Effector CD4-positive, alpha-beta T cell (primary cell): Measurements from ENCODE around the gene MRPS22.

Experiments
- DNase-seq: peaks from one replicate; pipeline ENCODE4 v3.0.0-alpha.2; 2020
- total RNA-seq: gene quantifications from one replicate; lab custom pipeline; 2026; lab: John Stamatoyannopoulos, UW

MRPS22 gene
- total RNA-seq, result 59.3 reads per million, percentile 72 among the genes with 10 or more reads in this experiment

DNA sequence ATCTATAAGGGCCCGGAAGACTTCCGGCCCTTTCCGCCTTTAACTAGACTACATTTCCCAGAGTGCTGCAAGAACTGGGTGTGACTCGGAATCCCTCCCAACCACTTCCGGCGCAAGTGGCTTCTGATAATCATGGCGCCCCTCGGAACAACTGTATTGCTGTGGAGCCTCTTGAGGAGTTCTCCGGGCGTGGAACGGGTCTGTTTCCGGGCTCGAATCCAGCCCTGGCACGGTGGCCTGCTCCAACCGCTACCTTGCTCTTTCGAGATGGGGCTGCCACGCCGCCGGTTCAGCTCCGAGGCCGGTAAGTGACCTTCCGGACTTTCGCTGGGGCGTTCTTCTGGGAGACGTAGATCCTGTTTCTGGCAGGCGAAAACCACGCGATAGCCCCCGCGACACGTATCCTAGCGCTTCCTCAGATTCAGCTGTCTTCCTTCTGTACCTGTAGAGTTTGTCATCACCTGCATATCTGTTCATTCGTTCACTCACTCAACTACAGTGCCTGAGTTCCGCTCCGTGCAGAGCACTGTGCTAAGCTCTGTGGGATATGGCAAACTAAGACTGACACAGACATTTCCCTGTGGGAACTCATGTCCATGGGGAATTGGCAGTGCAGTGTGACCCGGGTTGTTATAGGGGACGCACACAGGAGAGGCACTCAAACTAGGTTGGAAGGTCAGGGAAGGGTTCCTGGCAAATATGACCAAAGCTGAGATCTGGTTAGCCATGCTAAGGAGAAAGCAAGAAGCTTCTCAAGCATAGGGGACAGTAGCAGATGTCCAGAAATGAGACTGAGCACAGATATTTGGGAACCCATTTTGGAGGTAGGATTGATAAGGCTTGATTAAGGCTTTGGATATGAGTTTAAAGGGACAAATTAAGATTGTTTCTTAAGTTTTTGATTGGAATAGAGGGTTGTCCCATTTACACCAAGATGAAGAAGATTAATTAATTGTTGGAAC, at the start of gene MRPS22:
TSS of gene MRPS22 (plus strand) at position 126 of the 962 bp plus-strand sequence. CDS start at position 133, 7 bp downstream.
- peak; percentile 77 for DNase-seq

DNA sequence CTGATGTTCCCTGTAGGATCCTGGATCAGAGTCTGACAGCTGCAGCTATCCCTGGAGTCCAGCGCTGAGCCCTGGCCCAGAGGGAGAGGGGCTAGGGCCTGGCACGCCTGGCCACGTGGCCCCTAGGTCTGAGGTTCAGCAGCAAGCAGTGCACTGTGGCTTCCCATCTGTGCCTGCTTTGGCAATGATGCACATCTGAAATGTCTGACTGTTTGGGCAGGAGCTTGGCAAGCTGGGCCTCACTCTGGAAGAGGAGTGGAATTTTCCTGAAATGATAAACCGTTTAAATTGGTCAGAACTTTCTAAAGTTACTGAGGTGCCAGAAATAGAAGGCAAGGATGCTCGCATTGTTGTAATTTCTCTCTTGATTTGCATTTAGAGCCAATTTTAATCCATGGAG, 48.8 kb upstream of the MRPS22 start:
- DNase-seq, result no peak

DNA sequence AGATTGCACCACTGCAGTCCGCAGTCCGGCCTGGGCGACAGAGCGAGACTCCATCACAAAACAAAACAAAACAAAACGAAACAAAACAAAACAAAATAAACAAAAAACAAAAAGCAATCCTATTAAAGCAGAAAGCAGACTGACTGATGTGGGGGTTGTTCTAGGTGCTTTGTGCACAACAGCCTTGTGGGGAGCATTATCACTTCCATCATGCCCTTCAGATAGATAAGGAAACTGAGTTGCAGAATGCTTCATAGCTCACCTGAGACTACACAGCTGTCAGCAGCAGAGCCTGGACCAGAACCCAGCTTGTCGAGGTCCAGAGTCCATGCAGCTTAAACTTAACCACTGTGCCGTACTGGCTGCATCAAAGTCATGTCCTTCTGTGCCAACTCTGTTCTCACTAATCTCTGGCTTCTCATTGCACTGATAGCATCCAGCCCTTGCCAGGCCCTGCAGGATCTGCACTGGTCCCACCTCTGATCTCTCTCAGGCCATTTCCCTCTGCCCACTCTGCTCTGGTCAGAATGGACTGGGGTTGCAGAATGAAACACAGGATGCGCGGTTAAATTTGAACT, 47.6 kb upstream of the MRPS22 start:
- DNase-seq, result no peak

DNA sequence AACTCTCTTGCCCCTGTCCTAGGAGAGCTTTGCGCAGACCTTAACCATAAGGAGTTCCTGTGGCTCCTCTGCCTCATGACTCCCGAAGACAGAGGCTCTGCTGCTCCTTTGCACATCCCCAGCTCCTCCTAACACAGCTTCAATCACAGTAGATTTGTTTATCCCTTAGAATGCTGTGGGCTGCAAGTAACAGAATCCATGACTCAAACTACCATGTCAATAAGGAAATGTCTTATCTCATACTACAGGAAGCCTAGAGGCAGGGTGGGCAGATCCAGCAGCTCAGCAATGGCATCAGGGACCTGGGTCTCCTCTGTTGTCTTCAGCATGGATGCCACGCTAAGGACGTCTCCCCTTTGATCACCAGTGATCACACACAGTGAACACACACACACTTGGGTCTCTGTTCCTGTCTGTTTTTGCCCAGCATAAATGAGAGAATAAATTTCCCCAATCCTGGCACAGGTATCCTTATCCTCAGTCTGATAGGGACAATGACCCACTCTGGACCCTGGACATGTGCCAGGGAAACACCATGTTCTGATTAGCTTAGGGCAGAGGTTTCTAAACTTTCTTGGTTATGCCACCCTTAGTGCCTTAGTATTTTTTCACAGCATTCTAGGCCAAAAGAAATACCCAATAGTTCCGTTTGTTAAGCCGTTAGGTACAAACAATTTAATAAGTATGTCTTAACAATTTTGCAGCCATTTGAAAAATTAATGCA, 46.1 kb upstream of the MRPS22 start:
- no peak for DNase-seq

DNA sequence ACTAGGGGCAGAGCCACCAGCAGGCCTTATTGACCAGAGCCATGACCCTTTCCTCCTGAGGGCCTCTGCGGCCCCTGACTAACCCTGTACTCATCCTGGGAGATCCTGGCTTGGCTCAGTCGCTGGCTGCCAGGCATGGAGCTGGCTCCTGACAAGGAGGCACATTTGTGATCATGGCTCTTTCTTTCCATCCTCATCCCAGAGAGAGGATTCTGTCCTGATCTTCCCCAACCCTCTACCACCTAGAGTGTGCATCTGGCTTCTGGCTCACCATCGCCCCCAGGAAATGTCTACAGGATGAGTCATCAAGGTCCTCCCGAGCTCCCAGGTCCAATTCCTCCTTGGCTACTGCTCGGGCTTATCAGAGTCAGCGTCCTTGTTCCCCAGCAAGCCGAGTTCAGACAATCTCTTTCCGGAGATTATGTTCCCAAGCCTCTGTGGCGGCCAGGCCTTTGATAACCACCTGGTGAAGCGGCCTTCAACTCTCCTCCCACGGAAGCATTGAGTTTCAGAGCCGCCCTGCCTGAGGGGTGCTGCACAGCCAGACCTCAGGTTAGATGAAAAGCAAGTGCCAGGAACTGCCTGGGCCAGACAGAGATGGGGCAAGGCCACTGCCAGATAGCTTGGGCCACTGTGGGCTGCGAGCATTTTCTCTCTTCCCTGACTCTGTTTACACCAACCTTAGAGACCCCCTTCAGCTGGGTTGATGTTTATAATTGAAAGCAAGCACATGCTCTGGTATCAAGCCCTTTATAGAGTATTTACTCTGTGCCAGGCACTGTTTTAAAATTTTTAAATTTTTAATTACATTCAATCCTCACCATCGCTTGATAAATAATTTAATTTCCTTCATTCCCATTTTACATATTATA, 44.3 kb upstream of the MRPS22 start:
- no peak for DNase-seq

DNA sequence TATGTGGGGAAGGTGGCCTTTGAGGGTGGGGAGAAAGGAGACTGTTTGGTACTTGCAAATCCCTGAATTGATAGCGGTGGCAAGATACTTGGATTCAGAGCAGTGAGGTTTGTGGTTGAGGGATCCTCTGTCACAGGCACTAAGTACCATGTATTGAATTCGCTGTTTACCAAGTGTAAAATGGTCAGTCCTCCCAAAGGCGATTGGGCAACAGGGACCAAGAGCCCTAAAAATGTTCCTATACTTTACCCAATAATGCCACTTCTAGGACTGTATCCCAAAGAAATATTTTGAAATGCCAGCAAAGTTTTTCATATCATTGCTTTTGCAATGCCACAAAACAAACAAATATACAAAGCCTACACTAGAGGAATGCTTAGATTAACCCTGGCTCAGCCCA, 43.4 kb upstream of the MRPS22 start:
- DNase-seq, result no peak

DNA sequence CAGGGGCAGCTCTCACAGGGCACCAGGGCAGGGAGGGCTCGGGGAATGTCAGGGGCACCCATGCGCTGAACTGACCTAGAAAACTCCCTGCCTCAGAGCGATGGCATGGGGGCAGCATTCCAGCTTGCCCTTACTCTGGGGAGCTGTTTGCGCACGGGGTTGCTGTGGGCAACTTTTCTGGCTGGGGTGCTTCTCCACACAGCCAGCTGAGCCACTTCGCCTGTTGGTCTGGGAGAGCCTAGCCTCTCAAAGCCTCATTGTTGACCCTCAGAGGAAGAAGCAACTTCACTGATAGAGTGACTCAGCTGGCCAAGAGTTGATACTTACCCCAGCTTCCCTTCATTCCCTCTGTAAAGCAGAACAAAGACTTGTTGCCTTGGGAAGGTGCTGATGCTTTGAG, 42.6 kb upstream of the MRPS22 start:
- DNase-seq, result no peak

DNA sequence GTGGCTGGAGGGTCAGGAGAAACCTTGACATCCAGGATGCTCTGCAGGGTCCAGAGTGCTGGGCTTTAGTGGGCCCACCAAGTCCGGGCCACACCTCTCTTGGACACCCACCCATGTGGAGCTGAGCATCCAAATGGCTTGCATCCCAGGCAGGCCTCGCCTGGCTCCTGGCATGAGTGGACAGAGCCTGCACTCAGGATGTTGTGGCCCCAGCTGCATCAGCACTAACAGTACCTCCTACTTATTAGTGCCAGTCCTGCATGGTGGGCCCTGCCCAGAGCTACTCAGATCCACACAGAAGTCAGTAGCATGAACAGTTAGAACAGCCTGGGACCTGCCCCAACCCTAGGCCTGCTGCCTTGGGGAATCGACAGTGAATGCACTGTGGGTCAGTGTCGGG, 42.2 kb upstream of the MRPS22 start:
- no peak for DNase-seq

DNA sequence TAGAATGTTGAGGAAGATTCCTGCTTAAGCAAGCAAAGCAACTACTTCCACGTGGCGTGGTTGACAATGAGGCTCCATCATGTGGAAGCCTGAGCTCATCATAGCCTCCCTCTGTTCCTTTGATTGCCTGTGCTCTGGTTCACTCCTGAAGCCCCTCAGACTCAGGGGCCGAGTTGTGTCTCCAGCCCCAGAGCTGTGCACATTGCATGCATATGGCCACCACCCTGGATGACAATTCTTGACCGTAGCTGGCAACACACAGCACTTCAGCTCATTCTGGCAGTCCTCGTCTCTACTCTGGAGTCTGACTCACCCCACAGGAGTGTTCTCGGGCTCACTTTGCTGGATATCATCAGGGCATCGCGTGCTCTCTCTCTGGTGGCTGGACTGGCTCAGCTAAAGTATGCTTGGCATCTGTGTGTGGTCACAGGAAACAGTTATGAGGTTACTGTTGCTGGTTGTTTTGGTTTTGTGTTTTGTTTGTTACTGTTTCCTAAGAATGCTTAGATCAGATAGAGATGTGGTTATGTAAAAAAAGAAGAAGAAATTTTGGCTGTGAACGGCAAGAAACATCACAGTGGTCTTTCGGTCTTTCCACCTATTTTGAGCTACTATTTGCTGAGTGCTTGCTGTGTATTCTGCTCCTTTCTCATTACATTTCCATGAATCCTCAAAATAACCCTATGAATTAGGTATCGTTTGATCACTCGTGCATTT, 41.6 kb upstream of the MRPS22 start:
- DNase-seq, result no peak

DNA sequence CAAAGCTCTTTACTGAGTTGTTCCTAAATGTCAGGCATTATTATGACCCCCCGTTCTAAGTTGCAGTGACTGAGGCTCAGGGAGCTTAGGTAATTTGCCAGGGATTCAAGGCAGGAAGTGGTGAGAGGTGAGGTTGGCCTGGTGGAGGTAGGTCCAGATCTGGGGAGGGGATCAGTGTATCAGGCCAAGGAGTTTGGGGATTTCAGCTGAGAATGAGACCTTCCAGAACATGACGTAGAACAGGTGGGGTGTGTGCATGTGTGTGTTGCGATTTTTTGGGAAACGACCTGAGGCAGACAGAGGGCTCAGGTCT, 41.1 kb upstream of the MRPS22 start:
- DNase-seq, result no peak

DNA sequence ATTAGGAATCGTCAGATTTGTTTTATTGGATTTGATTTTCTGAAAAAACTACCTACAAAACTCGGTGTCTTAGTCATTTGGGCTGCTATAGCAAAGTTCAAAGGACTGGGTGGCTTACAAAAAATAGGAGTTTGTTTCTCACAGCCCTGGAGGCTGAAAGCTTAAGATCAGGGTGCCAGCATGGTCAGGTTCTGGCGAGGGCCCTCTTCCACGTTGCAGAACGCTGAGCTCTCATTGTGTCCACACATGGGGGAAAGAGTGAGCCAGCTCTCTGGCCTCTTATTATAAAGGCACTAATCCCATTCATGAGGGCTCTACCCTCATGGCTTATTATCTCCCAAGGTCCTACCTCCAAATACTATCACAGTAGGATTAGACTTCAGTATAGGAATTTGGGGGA, 40.6 kb upstream of the MRPS22 start:
- DNase-seq, result no peak

DNA sequence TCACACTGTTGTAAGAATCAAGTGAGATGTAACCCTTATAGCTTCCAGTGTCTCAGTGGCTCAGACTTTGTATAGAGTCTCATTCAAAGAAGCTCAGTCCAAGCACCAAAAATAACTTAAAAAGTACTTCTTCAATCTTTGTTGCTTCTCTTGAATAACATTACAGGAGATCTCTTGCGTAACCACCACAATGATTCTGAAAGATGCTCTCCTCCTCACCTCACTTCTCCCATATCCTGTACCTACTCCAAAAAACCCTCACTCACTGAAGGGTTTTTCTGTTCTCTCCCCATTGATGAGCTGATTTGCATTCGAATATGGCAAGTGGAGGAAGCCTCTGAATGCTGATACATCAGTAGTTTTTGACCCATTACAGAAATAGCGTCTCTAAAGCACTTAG, 39.4 kb upstream of the MRPS22 start:
- no peak for DNase-seq

DNA sequence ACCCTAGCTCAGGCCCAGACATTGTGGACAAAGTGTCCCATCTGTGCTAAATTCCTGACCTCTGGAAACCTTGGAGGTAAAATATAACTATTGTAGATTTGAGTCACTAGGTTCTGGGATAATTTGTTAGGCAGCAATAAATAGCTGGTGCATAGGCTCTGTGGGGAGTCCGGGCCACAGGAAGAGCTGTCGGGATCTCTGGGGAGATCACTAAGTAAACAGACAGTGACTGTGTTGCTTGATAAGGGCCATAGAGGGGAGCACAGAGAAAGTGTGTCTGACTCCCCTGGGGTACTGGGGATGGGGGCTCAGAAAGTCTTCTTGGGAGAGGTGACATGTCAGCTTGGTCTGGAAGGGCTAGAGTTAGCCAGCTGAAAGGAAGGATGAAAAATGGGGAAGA, 37.7 kb upstream of the MRPS22 start:
- DNase-seq, result no peak

DNA sequence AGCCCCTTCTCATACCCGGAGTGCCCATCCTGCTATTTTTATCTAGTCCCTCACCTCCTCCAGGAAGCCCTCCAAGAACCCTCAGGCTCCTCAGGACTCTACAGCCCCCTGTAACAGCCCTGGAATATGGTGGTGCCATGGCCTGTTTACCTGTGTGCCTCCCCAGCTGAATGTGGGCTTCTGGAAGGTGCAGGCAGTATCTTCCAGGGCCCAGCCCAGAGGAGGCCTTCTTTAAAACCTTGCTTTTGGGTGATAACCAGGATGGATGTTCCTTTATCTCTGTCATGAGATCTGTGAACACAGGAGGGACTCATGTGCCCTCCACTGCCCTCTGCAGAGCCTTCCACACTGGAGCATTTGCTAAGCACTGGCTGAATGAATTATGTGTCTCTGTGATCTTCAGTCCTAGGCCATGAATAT, 36.7 kb upstream of the MRPS22 start:
- DNase-seq, result no peak

DNA sequence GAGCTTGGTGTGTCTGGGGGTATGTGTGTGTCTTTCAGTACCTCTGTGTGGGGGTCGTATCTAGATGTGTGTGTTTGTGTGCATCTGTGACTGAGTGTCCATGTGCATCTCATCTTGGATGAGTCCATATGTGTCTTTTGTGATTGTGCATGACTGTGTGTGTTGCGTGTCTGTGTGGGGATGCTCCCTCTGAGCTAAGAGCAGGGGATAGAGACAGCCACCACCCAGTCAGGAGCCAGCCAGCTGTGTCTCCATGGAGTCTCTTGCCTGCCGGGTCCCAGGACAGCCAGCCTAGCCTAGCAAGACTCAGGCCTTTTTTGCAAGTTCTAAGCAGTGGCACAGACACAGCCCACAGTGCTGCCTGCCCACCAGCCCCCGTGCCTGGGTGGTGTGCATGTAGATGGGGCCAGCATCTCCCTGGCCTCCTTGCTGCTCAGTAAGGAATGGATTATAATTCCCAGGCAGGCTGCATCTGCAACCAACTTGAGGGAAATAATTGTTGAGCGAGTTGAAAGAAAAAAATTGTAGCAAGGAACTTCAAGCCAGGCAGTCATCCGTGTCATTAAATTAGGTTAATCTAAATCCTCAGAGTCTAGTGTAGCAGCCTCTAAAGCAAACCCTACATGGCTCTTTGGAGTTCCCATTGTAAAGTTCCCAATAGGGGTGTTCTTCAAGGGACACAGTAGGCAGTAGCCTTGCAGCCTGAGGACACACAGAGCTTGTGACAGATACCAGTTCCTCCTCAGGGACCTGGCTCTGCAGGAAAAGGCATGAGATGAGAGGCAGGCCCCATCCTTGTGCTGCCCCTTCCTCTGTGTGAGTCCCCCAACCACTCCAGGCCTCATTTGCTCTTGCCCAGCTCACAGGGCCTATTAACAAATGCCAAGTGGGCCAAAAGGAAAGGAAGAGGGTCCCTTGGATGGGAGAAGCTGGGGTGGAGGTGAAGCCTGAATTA, 35.9 kb upstream of the MRPS22 start:
- no peak for DNase-seq

DNA sequence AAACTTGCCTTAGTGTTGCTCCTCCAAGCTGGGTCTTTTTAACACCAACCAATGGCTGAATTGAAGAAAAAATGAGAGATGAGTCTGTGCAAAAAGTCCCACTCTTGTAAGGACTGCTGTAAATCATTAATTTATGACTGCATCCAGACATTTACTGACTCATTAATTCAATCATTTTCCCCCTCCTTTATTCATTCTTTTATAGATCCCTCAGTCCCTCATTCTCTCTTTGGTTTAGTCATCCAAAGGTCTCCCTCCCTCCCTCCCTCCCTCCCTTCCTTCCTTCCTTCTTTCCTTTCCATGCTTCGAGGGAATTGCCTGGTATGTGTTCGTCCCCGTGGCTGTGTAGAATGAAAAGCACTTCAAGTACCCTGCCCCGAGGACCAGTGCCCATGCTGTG, 35.3 kb upstream of the MRPS22 start:
- no peak for DNase-seq

DNA sequence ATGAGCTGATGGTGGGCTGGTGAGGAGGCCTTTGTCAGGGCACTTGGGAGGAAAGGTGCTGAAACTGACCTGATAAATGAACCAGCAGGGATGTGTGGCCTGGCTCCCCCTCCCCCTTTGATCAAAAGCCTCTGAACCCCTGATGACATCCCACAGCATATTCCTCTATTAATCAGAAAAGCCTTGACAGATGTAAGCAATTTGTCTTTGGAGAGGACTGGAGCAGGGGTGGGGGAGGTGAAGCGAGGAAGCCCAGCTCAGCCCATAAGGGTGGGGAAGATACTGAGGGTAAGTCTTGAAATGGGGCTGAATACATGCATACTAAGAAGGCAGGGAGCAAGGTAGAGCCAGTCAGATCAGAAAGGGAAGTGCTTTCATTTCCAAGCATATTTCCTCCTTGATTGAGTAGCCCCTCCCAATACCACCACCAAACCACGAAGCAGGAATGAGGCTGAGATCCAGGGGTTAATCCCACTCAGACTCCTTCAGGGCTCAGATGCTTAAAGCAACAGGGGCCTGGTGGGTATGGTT, 34.7 kb upstream of the MRPS22 start:
- DNase-seq, result no peak

DNA sequence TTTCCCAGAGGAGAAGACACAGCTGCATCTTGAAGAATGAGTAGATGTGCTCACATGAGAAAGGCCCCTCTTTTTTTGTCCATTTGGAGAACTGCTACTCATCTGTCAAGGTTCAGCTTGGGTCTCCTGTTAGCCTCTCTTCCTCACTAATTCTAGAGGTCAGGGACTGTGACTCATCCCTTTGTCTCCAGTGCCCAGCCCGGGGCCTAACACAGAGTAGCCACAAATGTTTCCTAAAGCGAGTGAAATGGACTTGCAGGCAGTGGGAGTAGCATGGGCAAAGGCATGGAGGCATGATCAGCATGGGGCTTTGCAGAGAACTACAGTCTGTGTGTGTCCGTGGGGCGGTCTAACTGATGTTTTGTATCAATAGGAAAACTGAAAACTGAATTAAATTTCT, 33.9 kb upstream of the MRPS22 start:
- no peak for DNase-seq

DNA sequence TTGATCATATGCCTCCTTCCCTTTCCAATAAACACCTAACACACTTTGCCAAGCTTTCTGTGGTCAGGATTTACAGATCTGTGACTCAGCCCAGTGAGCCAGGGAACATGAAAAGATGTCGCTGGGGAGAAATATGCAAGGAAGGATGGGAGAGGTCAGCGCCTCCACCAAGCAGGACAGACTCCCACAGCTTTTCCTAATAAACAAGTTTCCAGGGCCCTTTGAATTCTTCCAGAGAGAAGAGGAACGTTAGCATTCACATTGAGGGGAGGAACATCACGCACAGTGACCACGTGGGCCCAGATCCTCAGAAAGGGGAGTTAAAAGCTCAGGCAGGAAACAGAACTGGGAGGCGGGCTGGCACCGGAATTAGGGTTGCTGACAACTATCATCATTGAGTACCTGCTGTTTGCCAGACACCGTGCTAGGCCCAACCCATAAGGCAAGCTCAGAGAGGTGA, 33.3 kb upstream of the MRPS22 start:
- no peak for DNase-seq

DNA sequence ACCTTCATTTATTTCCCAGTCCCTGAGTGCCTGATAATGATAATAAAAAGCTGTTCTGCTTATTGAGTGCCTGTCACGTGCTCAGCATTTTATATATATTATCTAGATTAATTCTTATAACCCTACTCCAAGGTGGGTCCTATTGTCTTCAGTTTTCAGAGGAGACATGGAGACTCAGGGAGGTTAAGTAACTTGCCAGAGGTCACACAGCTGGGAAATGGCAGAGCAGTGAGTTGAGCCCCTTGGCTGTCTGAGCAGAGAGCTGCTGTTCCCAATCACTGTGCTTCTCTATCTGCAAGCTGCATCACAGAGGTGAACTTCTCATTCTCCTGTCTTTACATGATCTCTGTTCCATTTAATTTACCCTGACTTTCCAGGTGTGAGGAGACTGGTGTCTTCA, 32.3 kb upstream of the MRPS22 start:
- no peak for DNase-seq
